ENCODE data around the gene SLC38A4. TPM values are rescaled to one million over a fixed set of nuclear protein-coding genes. Genes with fewer than 3 reads are reported as not detected.

SLC38A4 gene
- total RNA-seq, 1 donor from 2014 or later, result not detected

DNA sequence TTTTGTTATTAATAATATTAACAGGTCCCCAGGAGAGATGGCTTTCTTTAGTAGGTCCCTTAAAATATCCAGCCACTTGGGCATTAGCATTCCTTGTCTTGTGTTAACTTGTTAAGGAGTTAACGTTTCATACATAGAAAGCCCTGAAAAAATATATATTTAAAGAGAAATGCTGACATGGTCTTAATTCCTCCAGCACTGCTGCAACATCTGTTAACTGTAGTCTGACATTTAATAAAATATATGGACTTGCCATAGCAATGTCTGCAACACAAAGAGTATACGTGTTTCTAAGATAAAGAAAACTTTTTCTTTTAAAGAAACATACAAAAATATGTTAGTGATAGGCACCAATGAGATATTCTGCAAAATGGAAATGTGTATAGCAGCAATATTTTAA lies 10.0 kb downstream of the SLC38A4 start:
- intact Hi-C loops (cut with micrococcal nuclease), result no loop called here

DNA sequence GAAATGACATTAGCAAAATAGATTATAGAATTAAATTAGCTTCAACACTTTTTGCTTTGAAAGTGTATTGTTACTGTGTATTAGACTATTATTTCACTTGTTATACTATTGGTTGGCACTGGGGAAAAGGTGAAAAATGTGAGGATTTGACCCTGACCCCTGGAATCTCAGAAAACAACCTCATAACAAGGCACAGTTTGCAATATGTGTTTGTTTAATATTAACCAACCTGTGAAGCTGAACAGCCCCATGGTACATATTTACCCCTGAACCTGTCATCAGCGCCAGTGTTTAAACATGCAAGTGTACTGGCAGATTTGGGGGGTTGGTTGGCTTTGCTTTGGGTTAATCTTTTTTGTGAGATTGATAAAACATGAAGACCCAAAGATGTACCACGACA lies 11.7 kb downstream of the SLC38A4 start:
- intact Hi-C loops (cut with micrococcal nuclease), result no loop called here

DNA sequence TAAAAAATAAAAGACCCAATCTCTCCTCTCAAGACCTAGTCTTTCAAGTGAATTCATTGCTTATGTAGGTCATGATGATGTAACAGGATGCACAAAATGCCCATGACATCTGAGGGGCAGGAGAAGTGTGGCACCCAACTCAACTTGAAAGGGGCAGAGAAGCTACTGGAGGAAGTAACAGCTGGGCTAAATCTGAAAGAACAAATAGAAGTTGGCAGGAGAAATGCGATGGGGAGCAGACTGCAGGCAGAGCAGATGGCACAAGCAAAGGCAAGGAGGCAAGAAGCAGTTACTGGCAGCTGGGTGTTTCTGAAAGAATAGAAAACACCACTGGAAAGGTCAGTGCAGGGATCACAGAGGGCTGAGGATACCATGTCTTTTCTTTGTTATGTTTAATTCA lies 14.6 kb downstream of the SLC38A4 start:
- intact Hi-C loops (cut with micrococcal nuclease), result no loop called here

DNA sequence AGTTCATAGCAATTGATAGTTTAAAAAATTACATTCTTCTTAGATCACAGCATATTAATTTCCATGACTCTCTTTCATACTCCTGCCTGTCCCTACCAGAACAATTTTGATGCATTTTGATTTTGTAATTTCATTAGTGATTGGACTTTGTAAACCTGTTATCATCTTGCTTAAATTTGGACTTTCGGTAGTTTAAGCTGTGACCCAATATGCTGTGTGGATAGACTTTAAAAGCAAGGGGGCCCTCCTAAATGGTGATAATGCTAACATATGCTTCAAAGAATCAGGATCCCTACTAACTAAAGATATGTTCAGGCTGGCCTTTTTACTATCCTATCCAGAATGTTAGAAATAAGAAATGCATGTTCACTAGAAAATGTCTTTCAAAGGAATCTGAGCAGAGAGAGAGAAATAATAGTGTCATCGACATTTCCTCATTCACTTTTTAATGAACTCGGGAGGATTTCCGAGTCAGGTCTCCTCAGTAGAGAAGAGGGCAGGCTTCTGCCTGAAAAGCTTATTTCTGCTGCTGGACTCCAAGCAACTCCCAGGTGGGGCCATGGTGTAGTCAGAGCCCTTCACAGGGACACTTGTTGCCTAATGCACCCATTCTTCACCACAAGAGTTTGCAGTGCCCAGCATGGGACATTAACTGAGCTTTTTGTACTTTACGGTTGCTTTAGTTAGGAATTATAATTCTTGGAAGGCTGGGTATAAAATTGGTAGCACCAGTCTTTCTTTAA lies 16.7 kb downstream of the SLC38A4 start:
- intact Hi-C loops (cut with micrococcal nuclease), result no loop called here

DNA sequence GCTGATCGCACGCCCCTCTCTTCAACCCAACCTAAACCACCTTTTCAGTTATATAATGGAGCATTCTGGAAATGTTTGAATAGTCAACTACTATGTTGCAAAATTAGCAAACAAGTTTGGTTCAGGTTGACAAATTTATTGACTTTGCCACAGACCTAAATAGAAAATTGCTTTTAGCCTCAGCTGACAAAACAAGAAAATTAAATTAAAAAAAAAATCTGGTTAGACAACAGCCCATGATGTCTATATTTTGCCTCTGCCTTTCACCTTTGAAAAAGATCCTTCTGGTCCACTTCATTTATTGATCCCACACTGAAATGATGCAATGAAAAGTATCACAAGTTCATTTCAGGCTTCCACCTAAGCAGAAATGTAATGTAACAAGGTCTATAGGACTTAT lies 17.5 kb downstream of the SLC38A4 start:
- intact Hi-C loops (cut with micrococcal nuclease), result no loop called here

DNA sequence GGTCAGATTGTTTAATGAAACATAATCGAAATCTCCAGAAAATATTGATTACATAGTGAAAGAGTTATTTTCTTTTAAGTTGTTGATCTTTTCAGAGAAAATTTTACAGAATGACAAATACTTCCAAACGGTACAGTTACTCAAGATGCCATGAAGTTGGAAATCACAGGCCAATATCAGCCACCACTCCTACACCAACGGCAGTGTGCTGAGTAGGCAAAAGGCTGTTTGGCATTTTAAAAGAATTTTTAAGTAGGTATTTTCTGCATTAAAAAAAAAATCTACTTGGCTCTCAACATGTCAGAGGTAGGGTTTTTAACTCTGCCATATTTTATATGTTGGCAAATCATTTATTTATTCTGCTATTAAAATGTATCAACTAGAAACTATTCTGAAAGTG lies 21.7 kb downstream of the SLC38A4 start:
- intact Hi-C loops (cut with micrococcal nuclease), result no loop called here

DNA sequence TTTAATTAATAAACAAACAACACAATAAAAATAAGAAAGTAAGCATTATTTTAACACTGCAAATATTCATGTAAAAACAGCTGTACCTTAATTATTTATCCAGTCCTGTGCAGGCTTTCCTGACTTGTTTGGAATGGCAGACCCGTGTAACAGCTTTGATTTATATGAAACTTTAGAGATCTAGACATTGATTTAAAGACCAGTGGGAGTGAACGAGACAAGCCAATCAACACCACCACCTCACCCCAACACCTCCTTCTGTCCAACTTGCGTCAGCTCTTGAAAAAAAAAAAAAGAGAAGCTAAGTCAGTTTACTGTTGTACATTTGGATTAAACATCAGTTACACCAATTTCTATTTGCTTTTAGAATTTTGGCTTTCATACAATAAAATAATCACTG lies 22.3 kb downstream of the SLC38A4 start:
- intact Hi-C loops (cut with micrococcal nuclease), result no loop called here

DNA sequence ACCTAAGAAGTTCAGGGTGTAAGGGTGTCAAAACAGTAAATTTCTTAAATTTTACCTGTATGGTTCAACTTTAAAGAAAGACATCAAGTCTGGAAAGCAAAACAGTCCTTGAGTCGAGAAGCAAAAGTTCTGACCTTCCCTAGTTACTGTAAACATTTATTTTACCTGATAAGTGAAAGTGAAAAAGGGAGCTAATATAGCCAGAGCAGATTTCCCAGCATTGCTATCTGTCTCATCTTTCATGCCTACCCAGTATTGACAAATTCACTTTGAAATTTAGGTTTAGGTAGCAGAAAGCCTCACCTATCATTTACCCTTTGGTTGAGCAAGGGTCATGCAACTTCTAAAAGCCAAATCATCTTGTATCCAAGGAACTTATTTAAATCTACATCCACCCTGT lies 24.5 kb downstream of the SLC38A4 start:
- intact Hi-C loops (cut with micrococcal nuclease), result no loop called here

DNA sequence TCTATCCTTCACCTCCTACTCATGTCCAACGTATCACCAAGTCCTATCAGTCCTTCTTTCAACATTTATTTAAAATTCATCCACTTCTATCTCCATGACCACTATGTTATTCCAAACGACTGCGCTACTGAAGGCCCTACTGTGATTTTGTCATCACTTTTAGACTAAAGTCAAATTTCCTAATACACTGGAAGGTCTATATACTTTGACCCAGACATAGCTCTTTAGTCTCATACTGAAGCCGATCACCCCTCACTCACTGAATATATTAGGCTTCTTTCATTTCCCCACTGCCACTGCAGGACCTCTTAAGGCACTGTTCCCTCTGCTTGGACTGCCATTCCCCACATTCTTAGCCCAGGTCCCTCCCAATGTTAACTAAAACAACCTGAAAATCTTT lies 25.6 kb downstream of the SLC38A4 start:
- intact Hi-C loops (cut with micrococcal nuclease), result no loop called here

DNA sequence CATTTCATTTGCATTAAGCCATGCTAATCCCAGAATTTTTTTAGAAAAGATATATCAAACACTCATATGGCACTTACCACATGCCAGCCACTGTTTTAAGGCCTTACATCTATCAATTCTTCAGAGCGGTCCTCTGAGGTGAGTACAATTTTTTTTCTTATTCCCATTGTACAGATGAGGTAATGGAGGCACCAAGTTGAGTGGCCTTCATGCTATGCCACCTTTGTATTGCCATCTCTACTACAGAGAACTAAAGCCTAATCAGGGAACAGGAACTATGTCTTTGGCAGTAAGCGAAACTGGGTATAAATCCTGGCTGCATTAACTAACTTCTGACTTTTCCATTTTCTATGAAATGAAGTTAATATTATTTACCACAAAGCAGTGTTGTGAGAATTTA lies 27.1 kb downstream of the SLC38A4 start:
- intact Hi-C loops (cut with micrococcal nuclease), result no loop called here

DNA sequence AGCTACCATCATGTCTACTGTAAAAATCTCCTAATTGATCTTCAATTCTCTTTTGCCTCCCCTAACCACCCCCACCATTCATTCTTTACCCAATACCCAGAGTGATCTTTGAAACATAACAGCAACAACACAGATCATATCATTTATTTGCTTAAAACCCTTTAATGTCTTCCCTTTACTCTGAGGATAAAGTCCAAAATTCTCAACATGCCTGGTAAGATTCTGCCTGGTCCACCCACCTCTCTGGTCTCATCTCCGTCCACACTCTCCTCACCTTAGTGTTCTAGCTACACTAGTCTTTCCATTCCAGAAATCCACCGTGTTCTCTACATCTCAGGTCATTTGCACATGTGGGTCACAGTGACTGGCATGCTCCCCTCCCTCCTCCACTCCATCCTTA lies 27.7 kb downstream of the SLC38A4 start:
- intact Hi-C loops (cut with micrococcal nuclease), result no loop called here

DNA sequence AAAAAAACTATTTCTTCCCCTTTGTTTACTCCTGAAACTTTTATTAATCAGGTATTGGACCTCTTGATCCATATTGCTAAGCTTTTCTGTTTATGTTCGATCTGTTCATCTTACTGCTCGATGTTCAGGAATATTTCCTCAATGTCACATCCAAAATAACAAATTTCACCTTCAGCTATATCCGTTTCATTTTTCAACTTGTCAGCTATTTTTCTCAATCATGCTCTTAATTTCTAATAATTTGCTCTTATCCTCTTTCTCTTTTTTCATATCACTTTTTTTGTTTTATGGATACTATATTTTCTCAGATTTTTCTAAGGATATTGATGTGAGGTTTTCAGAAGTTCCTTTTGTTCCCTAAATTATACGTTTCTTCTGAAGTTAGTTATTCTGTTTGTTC lies 29.8 kb downstream of the SLC38A4 start:
- intact Hi-C loops (cut with micrococcal nuclease), result no loop called here

DNA sequence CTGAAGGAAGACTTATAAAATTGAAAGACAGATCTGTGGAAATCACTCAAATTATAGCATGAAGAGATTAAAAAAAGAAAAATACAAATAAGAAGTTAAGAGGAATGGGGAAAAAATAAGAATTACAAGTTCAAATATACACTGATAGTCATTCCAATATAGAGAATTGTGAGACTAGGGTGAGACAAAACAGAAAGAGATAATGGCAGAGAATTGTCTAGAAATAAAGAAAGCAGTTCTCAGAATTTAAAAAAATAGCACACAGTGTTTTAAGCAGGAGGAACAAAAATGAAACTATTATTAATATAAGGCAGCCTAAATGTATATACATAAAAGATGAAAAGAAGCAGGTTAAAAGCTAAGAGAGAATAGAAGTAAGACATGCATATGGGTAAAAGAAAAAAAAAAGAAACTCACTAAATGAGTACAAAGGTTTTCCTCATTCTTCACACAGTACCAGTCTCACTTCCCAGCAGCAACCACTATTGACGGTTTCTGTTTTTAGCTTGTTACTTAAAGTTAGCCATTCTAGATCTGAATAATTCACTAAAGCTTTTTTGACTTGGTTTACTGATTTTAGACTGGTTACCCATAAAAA lies 31.1 kb downstream of the SLC38A4 start:
- intact Hi-C loops (cut with micrococcal nuclease), result no loop called here

DNA sequence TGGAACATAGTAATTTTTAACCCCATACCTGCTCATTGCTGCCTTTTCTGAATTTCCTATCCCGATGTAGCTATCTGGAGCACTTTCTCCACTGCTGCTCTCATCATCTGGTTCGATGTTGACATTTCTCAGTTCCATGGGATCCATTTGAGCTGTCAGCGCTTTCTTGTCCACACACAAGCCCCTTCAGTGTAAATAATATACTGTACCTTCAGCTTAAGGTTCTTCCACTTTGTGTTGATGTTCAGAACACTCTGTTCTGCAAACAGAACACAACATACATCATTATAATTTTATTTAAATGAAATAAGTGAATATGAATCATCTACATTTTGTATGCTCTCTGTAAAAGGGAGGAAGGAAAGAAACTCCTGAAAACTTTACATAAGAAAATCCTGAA lies 32.9 kb downstream of the SLC38A4 start:
- intact Hi-C loops (cut with micrococcal nuclease), result no loop called here

DNA sequence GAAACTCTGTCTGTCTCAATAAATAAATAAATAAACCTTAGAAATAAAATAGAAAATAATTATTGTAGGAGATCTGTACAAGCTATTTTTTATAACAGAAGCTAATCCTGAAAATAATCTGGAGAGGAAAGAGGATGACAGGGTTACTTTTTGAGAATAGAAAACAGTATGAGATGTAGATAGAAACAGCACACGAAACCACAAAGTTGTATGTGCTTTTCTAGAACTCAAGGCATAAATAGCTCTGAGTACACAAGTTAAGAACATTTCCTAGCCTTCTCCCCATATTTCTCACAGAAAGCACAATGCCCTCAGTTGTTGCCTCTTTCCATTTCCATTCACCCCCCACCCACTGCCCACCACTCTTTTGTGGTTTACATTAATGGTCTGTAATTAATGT lies 35.7 kb downstream of the SLC38A4 start:
- intact Hi-C loops (cut with micrococcal nuclease), result no loop called here

DNA sequence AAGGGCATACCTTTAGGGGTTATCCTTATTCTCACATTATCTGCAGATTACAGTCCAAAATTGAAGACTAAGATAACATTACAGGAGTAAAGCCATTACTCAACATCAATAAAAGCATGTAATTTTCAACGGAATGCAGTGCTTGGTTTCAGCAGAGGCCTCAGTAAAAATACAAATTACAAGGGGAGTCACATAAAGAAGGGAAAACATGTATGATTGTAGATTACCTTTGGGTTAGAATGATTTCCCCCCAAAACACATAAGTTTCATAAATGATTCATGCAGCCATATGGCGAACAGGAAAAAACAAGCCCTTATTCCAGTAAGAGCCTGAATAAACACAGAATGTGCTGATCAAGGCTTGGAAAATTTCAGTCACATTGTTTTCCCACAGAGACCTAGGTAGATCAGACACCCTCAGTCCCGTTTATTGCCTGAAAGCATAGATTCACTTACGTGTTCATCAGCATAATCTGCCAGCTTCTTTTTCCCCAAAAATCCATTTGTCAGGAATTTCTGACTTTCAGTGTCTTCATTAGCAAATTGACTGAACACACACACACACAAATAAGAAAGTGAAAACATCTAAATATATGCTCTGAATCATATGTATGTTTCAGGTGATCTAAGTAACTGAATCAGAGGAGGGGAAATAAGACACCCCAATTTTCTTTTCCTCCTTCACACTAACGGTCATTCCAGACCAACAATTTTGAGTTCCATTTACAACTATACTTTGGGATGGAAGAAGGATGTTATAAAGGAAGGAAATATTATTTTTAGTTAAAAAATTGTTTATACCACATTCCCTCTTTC lies 37.5 kb downstream of the SLC38A4 start:
- intact Hi-C loops (cut with micrococcal nuclease), result no loop called here

DNA sequence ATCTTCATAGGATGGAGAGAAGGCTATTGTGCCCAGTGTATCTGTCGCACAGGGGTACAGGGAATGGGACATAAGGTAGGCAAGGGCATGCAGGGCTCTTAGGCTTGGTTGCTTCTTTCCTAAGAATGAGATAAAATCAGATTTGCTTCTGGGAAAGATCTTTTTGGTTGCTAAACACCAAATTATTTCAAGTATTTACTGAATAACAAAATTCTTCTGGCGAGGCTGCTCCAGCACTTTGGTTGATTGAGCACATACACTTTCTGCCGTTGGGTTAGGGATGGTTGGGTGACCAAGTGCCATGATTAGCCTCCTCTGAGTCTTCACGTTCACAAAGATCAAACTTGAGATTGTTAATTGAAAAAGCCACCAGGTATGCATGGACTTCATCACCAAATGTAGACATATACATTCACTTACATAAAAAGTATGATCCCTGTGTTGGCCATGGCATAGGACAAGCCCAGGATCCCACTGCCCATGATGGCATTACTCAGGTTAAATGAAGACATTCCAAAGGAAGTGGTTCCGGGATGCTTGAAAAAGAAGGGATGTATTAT lies 38.2 kb downstream of the SLC38A4 start:
- intact Hi-C loops (cut with micrococcal nuclease), result no loop called here

DNA sequence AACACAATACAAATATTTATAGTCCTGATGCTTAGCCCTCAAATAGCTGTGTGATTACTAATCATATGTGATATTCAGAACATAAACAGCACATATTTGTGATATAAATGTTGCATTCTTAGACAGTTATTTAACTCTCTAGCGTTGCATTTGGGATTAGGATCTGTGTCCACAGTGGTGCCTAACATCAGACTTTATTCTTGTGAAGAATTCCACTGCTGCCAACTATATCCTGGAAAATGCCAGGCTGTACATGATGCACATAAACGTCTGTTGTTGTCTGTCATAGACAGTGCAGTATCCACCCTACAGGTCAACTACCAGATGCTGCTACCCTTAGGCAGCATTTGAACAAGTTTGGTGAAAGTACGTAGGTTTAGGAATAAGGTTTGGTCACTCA lies 39.0 kb downstream of the SLC38A4 start:
- intact Hi-C loops (cut with micrococcal nuclease), result no loop called here

DNA sequence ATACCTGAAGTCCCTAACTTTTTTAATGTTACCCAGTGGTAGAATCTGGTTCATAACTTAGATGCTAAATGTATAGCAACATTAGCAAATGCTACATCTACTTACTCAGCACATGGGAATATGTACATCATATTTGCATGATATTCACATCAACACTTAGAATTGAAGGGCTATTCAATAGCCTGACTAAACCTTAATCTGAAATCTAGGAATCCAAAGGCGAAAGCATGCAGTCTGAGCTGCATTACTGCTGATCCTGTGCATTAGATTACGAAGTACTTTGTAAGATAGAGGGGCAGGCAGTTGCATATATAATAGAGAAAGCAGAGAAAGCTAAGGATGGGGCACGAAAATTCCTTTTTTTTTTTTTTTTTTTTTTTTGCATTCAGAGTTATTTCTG lies 40.4 kb downstream of the SLC38A4 start:
- intact Hi-C loops (cut with micrococcal nuclease), result no loop called here

DNA sequence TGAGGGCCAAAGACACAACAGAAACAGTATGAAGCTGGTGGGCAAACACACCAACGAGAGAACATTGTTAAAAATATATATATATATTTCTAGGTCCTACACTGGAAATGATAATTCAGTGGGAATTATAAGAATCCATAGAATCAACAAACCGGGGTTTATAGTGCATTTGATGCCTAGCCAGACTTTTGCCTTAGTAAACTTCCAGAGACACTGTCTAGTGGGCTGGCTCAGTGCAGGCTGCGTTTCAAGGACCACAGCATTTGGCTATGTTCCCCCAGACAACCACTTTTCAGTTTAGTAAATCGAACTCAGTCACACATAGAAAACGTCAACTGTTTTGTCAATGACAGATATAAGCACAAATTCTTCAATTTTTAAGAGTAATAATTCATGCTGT lies 41.9 kb downstream of the SLC38A4 start:
- intact Hi-C loops (cut with micrococcal nuclease), result no loop called here

DNA sequence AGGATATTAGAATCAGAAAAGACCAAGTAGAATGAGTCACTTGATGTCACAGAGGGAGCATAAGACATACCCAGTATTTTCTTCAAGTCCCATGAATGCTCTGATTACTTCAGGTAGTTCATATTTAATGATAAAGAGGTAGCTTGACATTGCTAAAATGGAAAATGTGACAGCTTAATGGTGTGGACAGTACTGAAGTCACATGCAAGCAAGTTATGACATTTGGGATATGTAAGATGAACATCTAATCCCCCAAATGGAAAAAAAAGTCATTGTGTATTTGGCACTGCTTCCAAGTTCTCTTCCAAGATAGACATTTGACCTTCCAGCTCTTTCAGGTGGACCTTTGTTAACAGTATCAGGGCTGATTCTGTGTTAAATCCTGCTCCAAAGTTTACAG lies 45.9 kb downstream of the SLC38A4 start:
- intact Hi-C loops (cut with micrococcal nuclease), result no loop called here

DNA sequence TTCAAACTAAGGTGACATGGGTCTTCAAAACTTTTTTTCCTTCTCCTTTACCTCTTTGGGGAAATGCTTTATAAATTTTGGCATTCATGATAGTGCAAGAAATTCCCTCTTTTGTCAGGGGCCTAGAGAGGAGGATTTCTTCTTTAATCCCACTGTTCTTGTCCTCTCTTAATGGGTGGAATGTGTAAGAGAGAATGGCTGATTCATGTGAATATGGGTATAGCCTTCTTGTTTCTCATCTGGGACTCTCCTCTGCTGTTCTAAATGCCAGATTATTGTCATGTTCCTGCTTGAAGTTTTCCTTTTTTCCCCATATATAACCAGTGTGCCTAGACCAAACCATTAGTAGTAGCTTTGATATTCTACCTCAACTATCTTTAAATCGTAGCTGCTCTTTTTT lies 46.7 kb downstream of the SLC38A4 start:
- intact Hi-C loops (cut with micrococcal nuclease), result no loop called here

Data from T-helper 1 cell treated with Interleukin-12 subunit alpha and Interleukin-12 subunit beta and Interleukin-4 antibody, amounts not matched to agents 30 ng/mL and 1 ng/mL, for 36 hours (primary cell).